H1 (cell line): ENCODE measurements around the gene FAM177A1. TPM values are rescaled to one million over a fixed set of nuclear protein-coding genes. Genes with fewer than 3 reads are reported as not detected.

Source experiments
- CTCF ChIA-PET: fragments of 300-600 bp; sonication (Branson Sonifier 250); formaldehyde crosslinking; loops from one replicate; lab custom pipeline; 2021; ENCODE audit not compliant: partially characterized antibody; lab: Charles Lee
- POLR2A ChIA-PET: fragments of 300-600 bp; sonication (Branson Sonifier 250); formaldehyde crosslinking; loops from one replicate; lab custom pipeline; 2021; ENCODE audit warnings: inconsistent platforms; ENCODE audit not compliant: partially characterized antibody; lab: Charles Lee
- DNase-seq, 2 experiments: peaks; one replicate each; pipeline versions ENCODE4 v3.0.0 to v3.0.0-alpha.2; 2010 to 2022; ENCODE audit warnings: low spot score in 2 of 2, low read depth in 1 of 2, mixed read lengths in 1 of 2
- FAIRE-seq: peaks from 2 replicates; lab custom pipeline; 2011; peaks lifted over from hg19 to GRCh38; lab: Jason Lieb, UNC
- H2AFZ ChIP-seq: 2 replicates; pipeline ENCODE4 v1.8.1; 2012; ENCODE audit warnings: low read length, inconsistent platforms
- H2AK5ac ChIP-seq: 2 replicates; pipeline ENCODE4 v1.6.1; 2013; ENCODE audit warnings: low read depth, low read length
- H2BK120ac ChIP-seq: replicated peaks from 2 replicates; pipeline ENCODE3; 2013; ENCODE audit warnings: low read depth, low read length, inconsistent platforms
- H2BK12ac ChIP-seq: 2 replicates; pipeline ENCODE4 v1.6.1; 2013; ENCODE audit warnings: low read depth, low read length
- H2BK15ac ChIP-seq: 2 replicates; pipeline ENCODE4 v1.6.1; 2013; ENCODE audit warnings: low read length
- H2BK20ac ChIP-seq: 2 replicates; pipeline ENCODE4 v1.6.1; 2013; ENCODE audit warnings: low read length
- H2BK5ac ChIP-seq: 2 replicates; pipeline ENCODE4 v1.6.1; 2013; ENCODE audit warnings: low read depth, low read length
- H3K14ac ChIP-seq: 2 replicates; pipeline ENCODE4 v1.6.1; 2013; ENCODE audit warnings: inconsistent platforms; ENCODE audit not compliant: insufficient read length
- H3K18ac ChIP-seq: 2 replicates; pipeline ENCODE4 v1.6.1; 2013; ENCODE audit warnings: low read length; ENCODE audit errors: extremely low read depth
- H3K23ac ChIP-seq: 2 replicates; pipeline ENCODE4 v1.6.1; 2013; ENCODE audit warnings: inconsistent platforms; ENCODE audit not compliant: insufficient read length
- H3K23me2 ChIP-seq: 2 replicates; pipeline ENCODE4 v1.6.1; 2013; ENCODE audit warnings: low read depth, low read length
- H3K27ac ChIP-seq: 2 replicates; pipeline ENCODE4 v1.6.1; 2011; ENCODE audit warnings: low read depth, low read length, inconsistent platforms
- H3K27me3 ChIP-seq, 4 experiments: replicated peaks in 1 of 4; 1 replicate in 1 of 4; 2 replicates in 3 of 4; pipeline versions ENCODE4 v1.6.1 to v1.8.1; 2011 to 2013; ENCODE audit warnings: low read length in 3 of 4, mild to moderate bottlenecking in 3 of 4, inconsistent platforms in 2 of 4, mixed read lengths in 2 of 4, moderate library complexity in 1 of 4; ENCODE audit not compliant: control insufficient read depth in 3 of 4, insufficient read depth in 3 of 4; ENCODE audit errors: extremely low read depth in 1 of 4
- H3K36me3 ChIP-seq, 4 experiments: 2 replicates each; pipeline versions ENCODE4 v1.6.1 to v1.8.1; 2011 to 2013; ENCODE audit warnings: mild to moderate bottlenecking in 4 of 4, low read length in 3 of 4, moderate library complexity in 2 of 4, control low read depth in 1 of 4, inconsistent platforms in 1 of 4; ENCODE audit not compliant: insufficient read depth in 4 of 4, control insufficient read depth in 2 of 4
- H3K4ac ChIP-seq: replicated peaks from 2 replicates; pipeline ENCODE3; 2013; ENCODE audit warnings: low read length, low read depth, mixed read lengths, inconsistent platforms; ENCODE audit not compliant: insufficient read length
- H3K4me1 ChIP-seq, 4 experiments: replicated peaks in 1 of 4; 1 replicate in 1 of 4; 2 replicates in 3 of 4; pipeline versions ENCODE4 v1.6.1 to v1.8.1; 2011 to 2013; ENCODE audit warnings: low read length in 3 of 4, inconsistent platforms in 2 of 4, mixed read lengths in 1 of 4; ENCODE audit not compliant: insufficient read depth in 4 of 4, control insufficient read depth in 3 of 4
- H3K4me2 ChIP-seq, 2 experiments: 2 replicates each; pipeline versions ENCODE4 v1.6.1 to v1.8.1; 2011 to 2013; ENCODE audit warnings: low read depth in 2 of 2, low read length in 2 of 2, control low read depth in 1 of 2, inconsistent platforms in 1 of 2, mild to moderate bottlenecking in 1 of 2; ENCODE audit not compliant: insufficient read depth in 1 of 2
- H3K4me3 ChIP-seq, 4 experiments: fragments of 200-600, 300-600 bp in 1 of 4; sonication (generic), shearing (Covaris generic), sonication (Bioruptor Twin) in 1 of 4; 2 replicates each; pipeline versions ENCODE4 v1.5.1 to v1.8.1; 2011 to 2016; ENCODE audit warnings: low read length in 4 of 4, low read depth in 3 of 4, control low read depth in 2 of 4, inconsistent platforms in 2 of 4, mild to moderate bottlenecking in 2 of 4, mixed read lengths in 1 of 4, moderate library complexity in 1 of 4; ENCODE audit not compliant: insufficient read depth in 2 of 4; ENCODE audit errors: extremely low read depth in 1 of 4
- H3K56ac ChIP-seq: replicated peaks from 2 replicates; pipeline ENCODE3; 2013; ENCODE audit warnings: low read depth, mild to moderate bottlenecking, mixed read lengths, low read length, inconsistent platforms; ENCODE audit not compliant: insufficient read length
- H3K79me1 ChIP-seq: 2 replicates; pipeline ENCODE4 v1.6.1; 2013; ENCODE audit warnings: low read depth, low read length, control low read depth
- H3K79me2 ChIP-seq, 2 experiments: 2 replicates each; pipeline versions ENCODE4 v1.6.1 to v1.8.1; 2012 to 2013; ENCODE audit warnings: low read length in 2 of 2, mild to moderate bottlenecking in 2 of 2, inconsistent platforms in 1 of 2; ENCODE audit not compliant: insufficient read depth in 2 of 2, control insufficient read depth in 1 of 2
- H3K9ac ChIP-seq, 4 experiments: replicated peaks in 1 of 4; 1 replicate in 1 of 4; 2 replicates in 3 of 4; pipeline versions ENCODE4 v1.6.1 to v1.8.1; 2011 to 2013; ENCODE audit warnings: low read depth in 3 of 4, low read length in 3 of 4, control low read depth in 2 of 4, mild to moderate bottlenecking in 2 of 4, moderate library complexity in 2 of 4, inconsistent platforms in 1 of 4; ENCODE audit errors: extremely low read depth in 1 of 4
- H3K9me3 ChIP-seq, 2 experiments: 2 replicates each; pipeline versions ENCODE4 v1.6.1 to v1.8.1; 2012 to 2013; ENCODE audit warnings: mild to moderate bottlenecking in 2 of 2, moderate library complexity in 2 of 2, control low read depth in 1 of 2, inconsistent platforms in 1 of 2, low read depth in 1 of 2, low read length in 1 of 2, mixed read lengths in 1 of 2; ENCODE audit not compliant: insufficient read depth in 2 of 2
- H4K20me1 ChIP-seq, 2 experiments: replicated peaks in 1 of 2; 2 replicates each; pipeline versions ENCODE3 to v1.8.1; 2011 to 2013; ENCODE audit warnings: inconsistent platforms in 2 of 2, low read length in 2 of 2, mild to moderate bottlenecking in 1 of 2; ENCODE audit not compliant: insufficient read depth in 2 of 2, control insufficient read depth in 1 of 2
- H4K5ac ChIP-seq: 2 replicates; pipeline ENCODE4 v1.6.1; 2013; ENCODE audit warnings: low read length, low read depth, mixed read lengths, inconsistent platforms; ENCODE audit not compliant: insufficient read length
- H4K8ac ChIP-seq: 2 replicates; pipeline ENCODE4 v1.8.0; 2013; ENCODE audit warnings: mild to moderate bottlenecking, moderate library complexity, low read length, inconsistent platforms; ENCODE audit not compliant: insufficient read depth; ENCODE audit errors: extremely low read depth
- H4K91ac ChIP-seq: replicated peaks from 2 replicates; pipeline ENCODE3; 2013; ENCODE audit warnings: low read length, mixed read lengths, inconsistent platforms; ENCODE audit not compliant: insufficient read length
- CREB1 ChIP-seq: IDR thresholded peaks from 2 replicates; pipeline ENCODE4 v1.6.1; 2012; ENCODE audit warnings: inconsistent platforms
- EZH2 ChIP-seq: fragments of 200-600 bp; sonication (generic); IDR thresholded peaks from 2 replicates; pipeline ENCODE4 v1.7.1; 2012; ENCODE audit warnings: low read depth, mild to moderate bottlenecking, moderate library complexity, low read length, inconsistent platforms; ENCODE audit not compliant: severe bottlenecking
- HDAC2 ChIP-seq, 2 experiments: fragments of 300-600 bp in 1 of 2; sonication (generic) in 1 of 2; IDR thresholded peaks; 2 replicates each; pipeline ENCODE4 v1.6.1; 2011 to 2012; ENCODE audit warnings: low read depth in 2 of 2, low read length in 2 of 2, mild to moderate bottlenecking in 2 of 2, moderate library complexity in 2 of 2, borderline replicate concordance in 1 of 2, inconsistent platforms in 1 of 2
- HDAC6 ChIP-seq: IDR thresholded peaks from one replicate; pipeline ENCODE4 v1.7.1; 2012; ENCODE audit warnings: low read depth, mild to moderate bottlenecking, inconsistent platforms, low read length, moderate library complexity
- JUN ChIP-seq: IDR thresholded peaks from 2 replicates; pipeline ENCODE4 v1.6.1; 2011; ENCODE audit warnings: low read depth, mild to moderate bottlenecking, improper control_type of control experiment, low read length
- KDM4A ChIP-seq: IDR thresholded peaks from one replicate; pipeline ENCODE4 v1.7.1; 2012; ENCODE audit warnings: low read depth, mild to moderate bottlenecking, moderate library complexity, low read length, inconsistent platforms; ENCODE audit not compliant: severe bottlenecking
- POLR2A ChIP-seq, 2 experiments: IDR thresholded peaks; 1 replicate in 1 of 2; 2 replicates in 1 of 2; pipeline ENCODE4 v1.6.1; 2011; ENCODE audit warnings: low read depth in 2 of 2, low read length in 2 of 2, mild to moderate bottlenecking in 2 of 2; ENCODE audit errors: control extremely low read depth in 1 of 2
- SIRT6 ChIP-seq: IDR thresholded peaks from one replicate; pipeline ENCODE4 v1.7.1; 2012; ENCODE audit warnings: low read length, inconsistent platforms
- SP1 ChIP-seq: IDR thresholded peaks from 2 replicates; pipeline ENCODE4 v1.6.1; 2011; ENCODE audit warnings: low read depth, low read length
- SUZ12 ChIP-seq: fragments of 200-600 bp; sonication (generic); IDR thresholded peaks from 2 replicates; pipeline ENCODE4 v1.6.1; 2012; ENCODE audit warnings: mild to moderate bottlenecking, inconsistent platforms, low read length, moderate library complexity, mixed read lengths
- TAF1 ChIP-seq: IDR thresholded peaks from 2 replicates; pipeline ENCODE4 v1.6.1; 2011; ENCODE audit warnings: mild to moderate bottlenecking, low read depth, low read length
- ZNF274 ChIP-seq: IDR thresholded peaks from 2 replicates; pipeline ENCODE4 v1.7.0; 2012; ENCODE audit warnings: low read length, borderline replicate concordance; ENCODE audit errors: extremely low read depth
- WGBS, 2 experiments: shearing (Covaris generic) in 1 of 2; methylation state at CpG; one replicate each; pipeline versions ENCODE4 v1.1.6 to v1.1.7; 2013 to 2015; ENCODE audit warnings: low lambda C conversion rate in 2 of 2, mixed read lengths in 2 of 2, inconsistent platforms in 1 of 2, low coverage in 1 of 2, missing lambda C conversion rate in 1 of 2; ENCODE audit not compliant: insufficient replicate concordance in 2 of 2, insufficient coverage in 1 of 2, insufficient read length in 1 of 2; ENCODE audit errors: extremely low coverage in 1 of 2, missing lambda C conversion rate in 1 of 2; 5-methylcytosine and 5-hydroxymethylcytosine counted together
- polyA plus RNA-seq, 7 experiments: library from polyadenylated mRNA; depleted of rRNA in 3 of 7; stranded (reverse) in 5 of 7; unstranded in 2 of 7; fragments of >200 nt in 5 of 7; fragments of 200-250 nt in 2 of 7; gene quantifications; 1 replicate in 5 of 7; 2 replicates in 1 of 7; 4 replicates in 1 of 7; pipeline versions ENCODE4 v1.2.1 to v1.2.3, GENCODE V29; 2011 to 2013; ENCODE audit warnings: missing spikeins in 2 of 7, mixed read lengths in 2 of 7
- total RNA-seq: library from RNA; stranded (reverse); fragmentation: NEBNext Ultra II Directional; extraction: Animal tissue kit (Norgen Biotek cat#: 25700); gene quantifications from 2 replicates; pipeline ENCODE4 v1.2.1, GENCODE V29; 2021

FAM177A1 gene
- total and polyA plus RNA-seq, 2 of the 8 experiments (the other 6 are each of a cell fraction or from before 2014, with no cell fraction given): 11.3 to 34.0 TPM

DNA sequence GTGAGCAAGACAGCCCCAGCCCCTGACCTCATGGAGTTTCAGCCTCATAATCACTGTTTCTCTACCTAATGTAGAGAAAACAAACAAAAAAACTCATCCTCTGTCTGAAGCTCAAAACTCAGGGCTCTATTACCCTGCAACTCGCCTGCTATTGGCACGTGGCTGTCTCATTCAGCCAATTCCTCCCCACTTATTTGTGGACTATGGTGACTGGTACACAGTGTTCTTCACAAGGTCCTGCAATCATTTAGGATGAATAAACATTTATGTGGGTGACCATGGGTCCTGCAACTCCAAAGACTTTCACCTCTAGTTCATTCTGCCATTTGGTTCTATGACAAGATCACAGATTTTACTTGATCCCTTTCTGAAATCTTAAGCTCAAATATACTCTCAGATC, 71.0 kb downstream of the FAM177A1 start:
- Histone ChIP-seq H3K27me3 (no peaks in the 10 kb centered on the region), H3K14ac (no peak overlapping the region), H2BK20ac (no peak overlapping the region), H2BK15ac (no peak overlapping the region), H3K4me3 (no peak overlapping the region), H3K79me1 (peaks cover 3% of the 10 kb centered on the region), H3K9me3 (peaks cover 0 to under 1% of the 10 kb centered on the region in 2 experiments; a peak in 1 of 4 replicates)
- TF ChIP-seq SIRT6 (no peak), SUZ12 (no peak), SP1 (no peak), JUN (no peak), HDAC2 (IDR thresholded peaks at IDR 0.05; ENCODE audit: borderline replicate concordance in 1 of 2, low read depth in 2 of 2, low read length in 2 of 2) (no peak), POLR2A (IDR thresholded peaks at IDR 0.05; ENCODE audit: control extremely low read depth in 1 of 2, low read depth in 2 of 2, low read length in 2 of 2) (no peak), EZH2 (no peak), ZNF274 (no peak), TAF1 (no peak), HDAC6 (no peak), KDM4A (no peak), CREB1 (no peak)
- TF ChIP-seq, all 59 proteins: peak for 0
- Histone ChIP-seq H3K27ac (no peak overlapping the region), H2AFZ (no peak overlapping the region), H4K8ac (no peak overlapping the region), H2BK120ac (no peak overlapping the region), H3K56ac (no peak overlapping the region), H3K4me2 (no peak overlapping the region), H3K23me2 (peaks cover 2% of the 10 kb centered on the region; the same call in 1 of the 2 replicates), H4K91ac (no peak overlapping the region), H3K79me2 (no peaks in the 10 kb centered on the region), H3K4ac (no peak overlapping the region), H3K36me3 (peaks cover 0 to 4% (median 1%) of the 10 kb centered on the region in 4 experiments; a peak in 4 of 8 replicates), H3K23ac (no peak overlapping the region), H2AK5ac (no peak overlapping the region), H2BK5ac (no peak overlapping the region), H4K20me1 (no peaks in the 10 kb centered on the region), H4K5ac (no peak overlapping the region), H3K18ac (no peak overlapping the region), H2BK12ac (no peak overlapping the region), H3K9ac (no peak overlapping the region), H3K4me1 (peaks cover 0 to 3% (median 0%) of the 10 kb centered on the region in 4 experiments; a peak in 1 of 7 replicates)
- WGBS, 2 experiments: 96% methylated on average over 2 of the region's 2 CpGs; no CpG with 5 or more reads in 1 of the 2 experiments
- FAIRE-seq: no peak
- DNase-seq: no peak
- ChIA-PET POLR2A (interaction anchor here (0.6 to 1.3 kb wide), 6 partner anchors 8 to 71 kb away, joined by 3 to 9 read pairs (median 3); partner anchors contain the start of gene FAM177A1), CTCF (interaction anchor here (0.9 to 1.0 kb wide), 3 partner anchors 16 to 303 kb away, joined by 3 read pairs; no protein-coding TSS in a partner anchor)
